MM.1S (cell line): Measurements from ENCODE around the gene RAPSN.

Experiments
- DNase-seq: peaks from one replicate; pipeline ENCODE4 v3.0.0-alpha.2; 2015
- H2AFZ ChIP-seq: fragments of 300-600 bp; sonication (generic); 2 replicates; pipeline ENCODE4 v1.6.0; 2016; ENCODE audit warnings: antibody characterized with exemption, low read length
- H3F3A ChIP-seq: fragments of 300-600 bp; sonication (generic); 2 replicates; pipeline ENCODE4 v1.6.1; 2016; ENCODE audit warnings: mild to moderate bottlenecking, antibody characterized with exemption, low read length, moderate library complexity, mixed read lengths; ENCODE audit not compliant: insufficient read depth
- H3K27ac ChIP-seq: fragments of 300-600 bp; sonication (generic); 2 replicates; pipeline ENCODE4 v1.5.1; 2016; ENCODE audit warnings: mild to moderate bottlenecking, low read length
- H3K27me3 ChIP-seq: fragments of 300-600 bp; sonication (generic); replicated peaks from 2 replicates; pipeline ENCODE4 v1.6.0; 2016; ENCODE audit warnings: low read length; ENCODE audit not compliant: insufficient read depth
- H3K36me3 ChIP-seq: fragments of 300-600 bp; sonication (generic); replicated peaks from 2 replicates; pipeline ENCODE4 v1.6.1; 2016; ENCODE audit warnings: mild to moderate bottlenecking, low read length, mixed read lengths; ENCODE audit not compliant: insufficient read depth
- H3K4me1 ChIP-seq: fragments of 300-600 bp; sonication (generic); 2 replicates; pipeline ENCODE4 v1.6.1; 2016; ENCODE audit warnings: low read length, mixed read lengths
- H3K4me2 ChIP-seq: fragments of 300-600 bp; sonication (generic); 2 replicates; pipeline ENCODE4 v1.6.0; 2016; ENCODE audit warnings: low read depth, low read length
- H3K4me3 ChIP-seq: fragments of 300-600 bp; sonication (generic); 2 replicates; pipeline ENCODE4 v1.5.1; 2016; ENCODE audit warnings: low read length, mixed read lengths
- H3K79me2 ChIP-seq: fragments of 300-600 bp; sonication (generic); 2 replicates; pipeline ENCODE4 v1.6.1; 2016; ENCODE audit warnings: mixed run types, low read length, mixed read lengths
- H3K9ac ChIP-seq: fragments of 300-600 bp; sonication (generic); 2 replicates; pipeline ENCODE4 v1.6.1; 2016; ENCODE audit warnings: low read length, mixed read lengths
- H3K9me2 ChIP-seq: fragments of 300-600 bp; sonication (generic); replicated peaks from 2 replicates; pipeline ENCODE4 v1.6.1; 2016; ENCODE audit warnings: mild to moderate bottlenecking, low read length, mixed read lengths; ENCODE audit not compliant: insufficient read depth
- H3K9me3 ChIP-seq: fragments of 300-600 bp; sonication (generic); replicated peaks from 2 replicates; pipeline ENCODE4 v1.6.1; 2016; ENCODE audit warnings: mild to moderate bottlenecking, low read length, mixed read lengths; ENCODE audit not compliant: insufficient read depth
- H4K20me1 ChIP-seq: fragments of 300-600 bp; sonication (generic); 2 replicates; pipeline ENCODE4 v1.6.1; 2016; ENCODE audit warnings: mild to moderate bottlenecking, low read length, moderate library complexity, mixed read lengths; ENCODE audit not compliant: insufficient read depth
- EZH2 ChIP-seq: fragments of 300-600 bp; sonication (generic); optimal IDR thresholded peaks from 2 replicates; pipeline ENCODE3; 2017; ENCODE audit warnings: low read depth, mild to moderate bottlenecking, antibody characterized with exemption, low read length, mixed read lengths
- EZH2phosphoT487 ChIP-seq: fragments of 300-600 bp; sonication (generic); IDR thresholded peaks from 2 replicates; pipeline ENCODE4 v1.6.1; 2018; ENCODE audit warnings: antibody characterized with exemption, low read length
- TF ChIP-seq, protein P1 (sequence below): fragments of 300-600 bp; sonication (generic); IDR thresholded peaks from 2 replicates; pipeline ENCODE4 v1.5.1; 2016; ENCODE audit warnings: antibody characterized with exemption, low read length, mixed read lengths

RAPSN gene

DNA sequence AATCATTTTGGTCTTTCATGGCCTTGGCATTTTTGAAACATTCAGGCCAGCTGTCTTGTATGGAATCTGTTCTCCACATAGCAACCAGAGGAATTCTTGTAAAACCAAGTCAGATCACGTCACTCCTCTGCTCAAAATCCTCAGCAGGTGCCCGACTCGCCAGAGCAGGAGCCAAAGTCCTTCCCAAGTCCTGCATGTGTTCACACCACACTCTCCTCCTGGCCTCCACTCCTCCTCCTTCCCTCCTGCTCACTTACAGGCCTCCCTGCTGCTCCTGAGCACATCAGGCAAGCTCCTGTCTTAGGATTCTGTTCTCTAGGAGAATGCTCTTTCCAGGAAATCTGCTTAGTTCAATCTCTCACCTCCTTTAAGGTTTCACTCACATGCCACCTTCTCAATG lies 15.8 kb downstream of the RAPSN start:
- Histone ChIP-seq H3K9ac (no peak overlapping the region), H3K4me2 (no peak overlapping the region), H3K27ac (no peak overlapping the region), H3K4me1 (no peaks in the 10 kb centered on the region), H3K9me2 (no peaks in the 10 kb centered on the region), H3K36me3 (no peaks in the 10 kb centered on the region), H3F3A (no peaks in the 10 kb centered on the region), H3K27me3 (no peaks in the 10 kb centered on the region), H4K20me1 (no peaks in the 10 kb centered on the region), H2AFZ (no peak overlapping the region), H3K4me3 (no peak overlapping the region), H3K9me3 (no peaks in the 10 kb centered on the region), H3K79me2 (no peaks in the 10 kb centered on the region)
- DNase-seq = no peak
- no peak for TF ChIP-seq EZH2phosphoT487
- TF ChIP-seq, protein P1, sequence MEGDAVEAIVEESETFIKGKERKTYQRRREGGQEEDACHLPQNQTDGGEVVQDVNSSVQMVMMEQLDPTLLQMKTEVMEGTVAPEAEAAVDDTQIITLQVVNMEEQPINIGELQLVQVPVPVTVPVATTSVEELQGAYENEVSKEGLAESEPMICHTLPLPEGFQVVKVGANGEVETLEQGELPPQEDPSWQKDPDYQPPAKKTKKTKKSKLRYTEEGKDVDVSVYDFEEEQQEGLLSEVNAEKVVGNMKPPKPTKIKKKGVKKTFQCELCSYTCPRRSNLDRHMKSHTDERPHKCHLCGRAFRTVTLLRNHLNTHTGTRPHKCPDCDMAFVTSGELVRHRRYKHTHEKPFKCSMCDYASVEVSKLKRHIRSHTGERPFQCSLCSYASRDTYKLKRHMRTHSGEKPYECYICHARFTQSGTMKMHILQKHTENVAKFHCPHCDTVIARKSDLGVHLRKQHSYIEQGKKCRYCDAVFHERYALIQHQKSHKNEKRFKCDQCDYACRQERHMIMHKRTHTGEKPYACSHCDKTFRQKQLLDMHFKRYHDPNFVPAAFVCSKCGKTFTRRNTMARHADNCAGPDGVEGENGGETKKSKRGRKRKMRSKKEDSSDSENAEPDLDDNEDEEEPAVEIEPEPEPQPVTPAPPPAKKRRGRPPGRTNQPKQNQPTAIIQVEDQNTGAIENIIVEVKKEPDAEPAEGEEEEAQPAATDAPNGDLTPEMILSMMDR = no peak
- no peak for TF ChIP-seq EZH2

DNA sequence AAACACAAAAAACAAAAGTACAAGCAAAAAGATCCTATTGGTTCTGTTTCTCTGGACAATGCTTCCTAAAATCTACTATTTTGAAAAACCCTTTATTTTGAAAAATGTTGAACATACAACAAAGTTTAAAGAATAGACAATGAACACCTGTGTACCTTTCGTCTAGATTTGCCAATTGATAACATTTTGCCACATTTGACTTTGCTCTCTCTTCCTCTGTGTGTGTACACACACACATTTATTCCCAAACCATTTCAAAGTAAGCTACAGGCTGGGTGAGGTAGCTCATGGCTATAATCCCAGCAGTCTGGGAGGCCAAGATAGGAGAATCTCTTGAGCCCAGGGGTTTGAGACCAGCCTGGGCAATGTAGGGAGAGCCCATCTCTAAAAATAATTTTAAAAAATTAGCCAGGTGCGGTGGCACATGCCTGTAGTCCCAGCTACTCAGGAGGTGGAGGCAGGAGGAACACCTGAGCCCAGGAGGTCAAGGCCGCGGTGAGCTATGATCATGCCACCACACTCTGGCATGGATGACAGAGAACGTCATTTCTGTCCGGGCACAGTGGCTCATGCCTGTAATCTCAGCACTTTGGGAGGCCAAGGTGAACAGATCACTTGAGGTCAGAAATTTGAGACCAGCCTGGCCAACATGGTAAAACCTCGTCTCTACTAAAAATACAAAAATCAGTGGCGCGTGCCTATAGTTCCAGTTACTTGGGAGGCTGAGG lies 17.4 kb downstream of the RAPSN start:
- Histone ChIP-seq H3K4me3 (no peak overlapping the region), H3K9me2 (no peaks in the 10 kb centered on the region), H4K20me1 (no peaks in the 10 kb centered on the region), H3K4me2 (no peak overlapping the region), H3F3A (0 out of 2 replicates have a peak, but pooled peaks cover 2% of the 10 kb centered on the region), H3K9me3 (no peaks in the 10 kb centered on the region), H3K36me3 (no peaks in the 10 kb centered on the region), H3K27ac (no peak overlapping the region), H3K79me2 (no peaks in the 10 kb centered on the region), H3K27me3 (no peaks in the 10 kb centered on the region), H2AFZ (no peak overlapping the region), H3K9ac (no peak overlapping the region), H3K4me1 (no peaks in the 10 kb centered on the region)
- DNase-seq = no peak
- TF ChIP-seq, protein P1 = no peak
- no peak for TF ChIP-seq EZH2phosphoT487
- no peak for TF ChIP-seq EZH2

DNA sequence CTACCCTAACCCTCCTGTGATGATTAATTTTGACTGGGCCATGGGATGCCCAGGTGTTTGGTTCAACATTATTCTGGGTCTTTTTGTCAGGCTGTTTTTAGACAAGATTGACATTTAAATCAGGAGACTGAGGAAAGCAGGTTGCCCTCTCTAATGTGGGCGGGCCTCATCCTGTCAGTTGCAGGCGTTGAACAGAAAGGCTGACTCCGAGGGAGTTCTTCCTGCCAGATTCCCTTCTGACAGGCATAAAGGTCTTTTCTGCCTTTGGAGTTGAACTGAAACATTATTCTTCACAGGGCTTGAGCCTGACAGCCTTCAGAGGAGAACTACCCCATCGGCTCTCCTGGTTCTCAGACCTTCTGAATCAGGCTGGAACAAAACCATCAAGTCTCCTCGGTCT lies 18.4 kb downstream of the RAPSN start:
- no peaks in the 10 kb centered on the region for H3K27me3 ChIP-seq
- no peaks in the 10 kb centered on the region for H3K9me3 ChIP-seq
- H2AFZ ChIP-seq = no peak overlapping the region
- no peaks in the 10 kb centered on the region for H3K9me2 ChIP-seq
- TF ChIP-seq, protein P1 = no peak
- TF ChIP-seq EZH2 (no peak), EZH2phosphoT487 (no peak)
- H3K4me2 ChIP-seq = no peak overlapping the region
- 0 out of 2 replicates have a peak, but pooled peaks cover 2% of the 10 kb centered on the region for H3F3A ChIP-seq
- no peaks in the 10 kb centered on the region for H4K20me1 ChIP-seq
- H3K4me3 ChIP-seq = no peak overlapping the region
- peaks cover 6% of the 10 kb centered on the region for H3K79me2 ChIP-seq
- no peak overlapping the region for H3K27ac ChIP-seq
- H3K9ac ChIP-seq = no peak overlapping the region
- no peaks in the 10 kb centered on the region for H3K36me3 ChIP-seq
- H3K4me1 ChIP-seq = no peaks in the 10 kb centered on the region
- no peak for DNase-seq
